Gastrocnemius medialis (tissue), 4 donors: ENCODE results near the gene RXRA. TPM values are rescaled to one million over a fixed set of nuclear protein-coding genes. Genes with fewer than 3 reads are reported as not detected.

Experiments used
- ATAC-seq, 2 donors: fragments of 150-250 bp; one replicate each; pipeline ENCODE4 v1.9.1; 2016
- DNase-seq, 2 donors: peaks; one replicate each; pipeline ENCODE4 v3.0.0-alpha.2; 2019
- H3K27ac ChIP-seq, 4 donors: fragments of 200-600 bp; sonication (generic); 1 replicate in 1 of 4; 2 replicates in 3 of 4; pipeline ENCODE4 v1.5.1; 2016 to 2018; ENCODE audit warnings: mild to moderate bottlenecking in 2 of 4, moderate library complexity in 1 of 4
- H3K27me3 ChIP-seq, 3 donors: fragments of 200-600 bp; sonication (generic) in 2 of 3; 1 replicate in 1 of 3; 2 replicates in 2 of 3; pipeline versions ENCODE4 v1.5.1 to v1.6.0; 2016 to 2019; ENCODE audit warnings: mild to moderate bottlenecking in 1 of 3, moderate library complexity in 1 of 3
- H3K36me3 ChIP-seq, 2 donors: fragments of 200-600 bp; sonication (generic) in 1 of 2; one replicate each; pipeline ENCODE4 v1.5.1; 2017 to 2018
- H3K4me1 ChIP-seq, 2 donors: fragments of 200-600 bp; sonication (generic) in 1 of 2; one replicate each; pipeline ENCODE4 v1.5.1; 2016 to 2017; ENCODE audit warnings: mild to moderate bottlenecking in 2 of 2
- H3K4me3 ChIP-seq, 4 donors: fragments of 200-600 bp; sonication (generic) in 3 of 4; 1 replicate in 1 of 4; 2 replicates in 3 of 4; pipeline ENCODE4 v1.5.1; 2016 to 2019; ENCODE audit warnings: mild to moderate bottlenecking in 2 of 4
- H3K9me3 ChIP-seq, 3 donors: fragments of 200-600 bp; sonication (generic) in 2 of 3; 1 replicate in 1 of 3; 2 replicates in 2 of 3; pipeline ENCODE4 v1.5.1; 2016 to 2019
- CTCF ChIP-seq, 5 experiments: fragments of 450-650 bp in 3 of 5; fragments of 200-600 bp in 2 of 5; sonication (generic) in 2 of 5; IDR thresholded peaks in 4 of 5; conservative IDR thresholded peaks in 1 of 5; 1 replicate in 4 of 5; 2 replicates in 1 of 5; pipeline ENCODE4 v1.5.1; 2016 to 2019; ENCODE audit warnings: antibody characterized with exemption in 5 of 5, mild to moderate bottlenecking in 3 of 5, moderate library complexity in 3 of 5
- POLR2A ChIP-seq, 2 donors: fragments of 450-650 bp; IDR thresholded peaks; one replicate each; pipeline ENCODE4 v1.6.1; 2017; ENCODE audit warnings: antibody characterized with exemption in 2 of 2, mild to moderate bottlenecking in 2 of 2, moderate library complexity in 2 of 2
- in situ Hi-C, 4 donors: fragments of 200-750 bp; cut with MboI; loops; one replicate each; pipeline versions ENCODE4 v1.15.0 to v1.8.0; 2017; ENCODE audit warnings: low sequenced_read_pairs in 4 of 4
- intact Hi-C: fragments of 100-400 bp; cut with DNase I; formaldehyde crosslinking; loops from one replicate; pipeline ENCODE4 v1.15.1; 2023; ENCODE audit warnings: low total_unique reads
- total RNA-seq, 4 donors: library from RNA; depleted of rRNA; stranded (reverse); fragments of >200 nt; gene quantifications; one replicate each; pipeline versions ENCODE4 v1.1.0 to v1.2.3, GENCODE V29; 2016

RXRA gene
- total RNA-seq, 4 donors from 2014 or later: 70.8 to 224 (median 160) TPM

- Histone ChIP-seq H3K36me3 (peaks cover 0 to 6% of the 10 kb centered on the region in 2 donors), H3K4me3 (no peak overlapping the region), H3K9me3 (no peaks in the 10 kb centered on the region), H3K4me1 (peaks cover 64 to 68% of the 10 kb centered on the region in 2 donors), H3K27me3 (no peaks in the 10 kb centered on the region), H3K27ac (peak overlapping the region; percentile 92 to 97 (median 94))
- TF ChIP-seq POLR2A (IDR thresholded peaks at IDR 0.05) (no peak), CTCF (IDR thresholded peaks at IDR 0.05 in 4 of 5, conservative IDR thresholded peaks at IDR 0.05 in 1 of 5) (no peak)
- DNase-seq (no peak), ATAC-seq (peak in 1 of 2 donors; percentile 9)
- in situ Hi-C loops: loop anchor here in 1 of 4 donors (25.0 kb wide), 1 partner anchor 95 kb away; the partner anchor contains the start of gene RXRA
- intact Hi-C loops: no loop called here
These were observed 106.2 kb downstream of the RXRA start for GRCh38 chr9:134432471-134432870.

GRCh38 chr9:134433101-134433500, 106.8 kb downstream of the RXRA start:
- peak in 1 of 2 donors; percentile 82 for DNase-seq
- no peak for TF ChIP-seq POLR2A (IDR thresholded peaks at IDR 0.05)
- TF ChIP-seq CTCF (IDR thresholded peaks at IDR 0.05 in 4 of 5, conservative IDR thresholded peaks at IDR 0.05 in 1 of 5): no peak
- Histone ChIP-seq H3K4me3 (no peak overlapping the region), H3K9me3 (no peaks in the 10 kb centered on the region), H3K4me1 (peaks cover 70 to 74% of the 10 kb centered on the region in 2 donors), H3K27ac (peak overlapping the region; percentile 92 to 97 (median 94)), H3K36me3 (peaks cover 0 to 6% of the 10 kb centered on the region in 2 donors), H3K27me3 (no peaks in the 10 kb centered on the region)
- in situ Hi-C loops: loop anchor here in 1 of 4 donors (25.0 kb wide), 1 partner anchor 96 kb away; the partner anchor contains the start of gene RXRA
- intact Hi-C loops: no loop called here
- peak; percentile 39 to 42 for ATAC-seq

- Histone ChIP-seq H3K4me1 (peaks cover 79 to 80% of the 10 kb centered on the region in 2 donors), H3K9me3 (no peaks in the 10 kb centered on the region), H3K27ac (peak overlapping the region; percentile 92 to 97 (median 94)), H3K27me3 (no peaks in the 10 kb centered on the region), H3K4me3 (peak overlapping the region in 3 of 4 donors; percentile 13 to 30 (median 30)), H3K36me3 (peaks cover 0 to 5% of the 10 kb centered on the region in 2 donors)
- no peak for TF ChIP-seq CTCF (IDR thresholded peaks at IDR 0.05 in 4 of 5, conservative IDR thresholded peaks at IDR 0.05 in 1 of 5)
- no peak for TF ChIP-seq POLR2A (IDR thresholded peaks at IDR 0.05)
- DNase-seq (no peak), ATAC-seq (peak in 1 of 2 donors; percentile 9)
- intact Hi-C loops: loop anchor here (2.0 kb wide), 2 partner anchors 59 to 151 kb away; no protein-coding TSS in a partner anchor
- in situ Hi-C loops: loop anchor here in 1 of 4 donors (25.0 kb wide), 1 partner anchor 97 kb away; the partner anchor contains the start of gene RXRA
These were observed 107.9 kb downstream of the RXRA start for GRCh38 chr9:134433909-134434882.

- in situ Hi-C loops: loop anchor here in 2 of 4 donors (5.0 to 25.0 kb wide), 2 partner anchors 63 to 98 kb away; partner anchors contain the start of gene RXRA (in 1 of the 2)
- peaks cover 87 to 88% of the 10 kb centered on the region in 2 donors for H3K4me1 ChIP-seq
- peak overlapping the region; percentile 92 to 97 (median 94) for H3K27ac ChIP-seq
- ATAC-seq (peak; percentile 71 to 73), DNase-seq (peak; percentile 95 to 96)
- H3K9me3 ChIP-seq: no peaks in the 10 kb centered on the region
- TF ChIP-seq CTCF (IDR thresholded peaks at IDR 0.05 in 4 of 5, conservative IDR thresholded peaks at IDR 0.05 in 1 of 5) (no peak), POLR2A (IDR thresholded peaks at IDR 0.05) (no peak)
- intact Hi-C loops: loop anchor here (2.0 kb wide), 2 partner anchors 60 to 152 kb away; no protein-coding TSS in a partner anchor
- H3K27me3 ChIP-seq: no peaks in the 10 kb centered on the region
- no peaks in the 10 kb centered on the region for H3K36me3 ChIP-seq
- peak overlapping the region; percentile 10 to 30 (median 22) for H3K4me3 ChIP-seq
These were observed 108.7 kb downstream of the RXRA start for GRCh38 chr9:134434894-134435506.
